Activated CD4-positive, alpha-beta T cell treated with anti-CD3 and anti-CD28 coated beads for 36 hours (primary cell): ENCODE data around the gene FAM151A. TPM values are rescaled to one million over a fixed set of nuclear protein-coding genes. Genes with fewer than 3 reads are reported as not detected.

Source experiments
- ATAC-seq: fragments of 200-7000 bp; cut with Tn5 transposase; one replicate; pipeline ENCODE4 v1.10.0; 2021; ENCODE audit warnings: mild to moderate bottlenecking, moderate library complexity
- CTCF ChIA-PET: fragments of 350-600 bp; sonication (Branson Sonifier 250); formaldehyde crosslinking; loops from one replicate; lab custom pipeline; 2021; ENCODE audit warnings: antibody characterized with exemption; lab: Charles Lee
- POLR2A ChIA-PET: fragments of 350-600 bp; sonication (Branson Sonifier 250); formaldehyde crosslinking; loops from one replicate; lab custom pipeline; 2021; ENCODE audit warnings: antibody characterized with exemption, inconsistent platforms; lab: Charles Lee
- DNase-seq: peaks from one replicate; pipeline ENCODE4 v3.0.0-alpha.2; 2020
- H3K27ac Mint-ChIP-seq: one replicate; pipeline ENCODE4 v1.8.0; 2021; ENCODE audit warnings: mixed read lengths
- H3K27me3 Mint-ChIP-seq: one replicate; pipeline ENCODE4 v1.8.0; 2021; ENCODE audit warnings: mixed read lengths
- H3K36me3 Mint-ChIP-seq: one replicate; pipeline ENCODE4 v1.8.0; 2021; ENCODE audit warnings: low read depth, mixed read lengths
- H3K4me1 Mint-ChIP-seq: one replicate; pipeline ENCODE4 v1.8.0; 2021; ENCODE audit warnings: mixed read lengths
- H3K4me3 Mint-ChIP-seq: one replicate; pipeline ENCODE4 v1.8.0; 2021; ENCODE audit warnings: mild to moderate bottlenecking, moderate library complexity, mixed read lengths
- H3K9me3 Mint-ChIP-seq: one replicate; pipeline ENCODE4 v1.8.0; 2021; ENCODE audit warnings: low read depth, mixed read lengths
- intact Hi-C, 2 experiments: fragments of 100-400 bp; cut with DNase I in 1 of 2; cut with micrococcal nuclease in 1 of 2; formaldehyde crosslinking; loops; one replicate each; pipeline versions ENCODE4 v1.14.2 to v1.15.1; 2022 to 2024; cut with DNase I, micrococcal nuclease
- total RNA-seq, 2 experiments: library from RNA; stranded (reverse); gene quantifications; one replicate each; pipeline ENCODE4 v1.2.3, GENCODE V29; 2021

FAM151A gene
- total RNA-seq, 2 experiments from 2014 or later, result not detected

GRCh38 chr1:54608566-54609230 lies 14.6 kb downstream of the FAM151A start:
- no peaks in the 10 kb centered on the region for H3K36me3 Mint-ChIP-seq
- H3K4me1 Mint-ChIP-seq, result peaks cover 14% of the 10 kb centered on the region
- intact Hi-C loops, result no loop called here
- H3K4me3 Mint-ChIP-seq, result no peak overlapping the region
- ATAC-seq, result no peak
- no peak overlapping the region for H3K27ac Mint-ChIP-seq
- no peaks in the 10 kb centered on the region for H3K27me3 Mint-ChIP-seq
- POLR2A ChIA-PET, result no interaction called here
- H3K9me3 Mint-ChIP-seq, result no peaks in the 10 kb centered on the region
- no peak for DNase-seq
- CTCF ChIA-PET, result no interaction called here

GRCh38 chr1:54607821-54608565 lies 15.3 kb downstream of the FAM151A start:
- no peak for DNase-seq
- Mint-ChIP-seq H3K27me3 (no peaks in the 10 kb centered on the region), H3K9me3 (no peaks in the 10 kb centered on the region), H3K27ac (no peak overlapping the region), H3K4me1 (peaks cover 14% of the 10 kb centered on the region), H3K36me3 (no peaks in the 10 kb centered on the region), H3K4me3 (no peak overlapping the region)
- no peak for ATAC-seq
- ChIA-PET POLR2A (no interaction called here), CTCF (no interaction called here)
- intact Hi-C loops, result no loop called here

- intact Hi-C loops, result no loop called here
- CTCF ChIA-PET, result no interaction called here
These were observed 16.4 kb downstream of the FAM151A start for GRCh38 chr1:54606990-54607325.

GRCh38 chr1:54606096-54606989 lies 17.0 kb downstream of the FAM151A start:
- intact Hi-C loops, result no loop called here
- CTCF ChIA-PET, result no interaction called here
- DNase-seq (no peak), ATAC-seq (no peak)
- POLR2A ChIA-PET, result no interaction called here
- Mint-ChIP-seq H3K27me3 (no peaks in the 10 kb centered on the region), H3K4me3 (no peak overlapping the region), H3K36me3 (no peaks in the 10 kb centered on the region), H3K27ac (no peak overlapping the region), H3K4me1 (peaks cover 14% of the 10 kb centered on the region), H3K9me3 (no peaks in the 10 kb centered on the region)

More at GRCh38 chr1:54606990-54607325, 16.4 kb downstream of the FAM151A start:
- peaks cover 14% of the 10 kb centered on the region for H3K4me1 Mint-ChIP-seq
- no peak for ATAC-seq
- H3K4me3 Mint-ChIP-seq, result no peak overlapping the region
- DNase-seq, result no peak
- no peaks in the 10 kb centered on the region for H3K36me3 Mint-ChIP-seq
- POLR2A ChIA-PET, result no interaction called here
- H3K9me3 Mint-ChIP-seq, result no peaks in the 10 kb centered on the region
- no peaks in the 10 kb centered on the region for H3K27me3 Mint-ChIP-seq
- no peak overlapping the region for H3K27ac Mint-ChIP-seq

GRCh38 chr1:54604572-54605370 lies 18.6 kb downstream of the FAM151A start:
- DNase-seq (peak; percentile 51), ATAC-seq (peak; percentile 86)
- intact Hi-C loops, result no loop called here
- peaks cover 14% of the 10 kb centered on the region for H3K4me1 Mint-ChIP-seq
- ChIA-PET CTCF (interaction anchor here (0.8 to 1.0 kb wide), 2 partner anchors 9 to 203 kb away, joined by 3 read pairs; no protein-coding TSS in a partner anchor), POLR2A (no interaction called here)
- no peaks in the 10 kb centered on the region for H3K27me3 Mint-ChIP-seq
- H3K36me3 Mint-ChIP-seq, result no peaks in the 10 kb centered on the region
- no peak overlapping the region for H3K4me3 Mint-ChIP-seq
- no peak overlapping the region for H3K27ac Mint-ChIP-seq
- H3K9me3 Mint-ChIP-seq, result no peaks in the 10 kb centered on the region

- Mint-ChIP-seq H3K4me3 (no peak overlapping the region), H3K9me3 (no peaks in the 10 kb centered on the region), H3K27me3 (no peaks in the 10 kb centered on the region), H3K36me3 (no peaks in the 10 kb centered on the region), H3K4me1 (peaks cover 14% of the 10 kb centered on the region), H3K27ac (no peak overlapping the region)
- ATAC-seq (no peak), DNase-seq (no peak)
- ChIA-PET CTCF (interaction anchor here (1.0 kb wide), 1 partner anchor 10 kb away, joined by 3 read pairs; no protein-coding TSS in a partner anchor), POLR2A (no interaction called here)
- intact Hi-C loops, result no loop called here
These were observed 19.3 kb downstream of the FAM151A start for GRCh38 chr1:54604051-54604450.

- Mint-ChIP-seq H3K4me1 (peaks cover 14% of the 10 kb centered on the region), H3K4me3 (no peak overlapping the region), H3K9me3 (no peaks in the 10 kb centered on the region), H3K27ac (no peak overlapping the region), H3K27me3 (no peaks in the 10 kb centered on the region), H3K36me3 (no peaks in the 10 kb centered on the region)
- intact Hi-C loops, result no loop called here
- ChIA-PET CTCF (no interaction called here), POLR2A (no interaction called here)
- no peak for ATAC-seq
- no peak for DNase-seq
These were observed 20.1 kb downstream of the FAM151A start for GRCh38 chr1:54603241-54603640.

- H3K4me1 Mint-ChIP-seq, result peaks cover 14% of the 10 kb centered on the region
- no peak for ATAC-seq
- ChIA-PET POLR2A (no interaction called here), CTCF (no interaction called here)
- no peaks in the 10 kb centered on the region for H3K9me3 Mint-ChIP-seq
- no peak overlapping the region for H3K27ac Mint-ChIP-seq
- intact Hi-C loops, result no loop called here
- H3K27me3 Mint-ChIP-seq, result no peaks in the 10 kb centered on the region
- H3K36me3 Mint-ChIP-seq, result no peaks in the 10 kb centered on the region
- no peak for DNase-seq
- no peak overlapping the region for H3K4me3 Mint-ChIP-seq
These were observed 20.8 kb downstream of the FAM151A start for GRCh38 chr1:54602554-54602953.

GRCh38 chr1:54601730-54602129 lies 21.6 kb downstream of the FAM151A start:
- H3K9me3 Mint-ChIP-seq, result no peaks in the 10 kb centered on the region
- ChIA-PET CTCF (no interaction called here), POLR2A (no interaction called here)
- no peaks in the 10 kb centered on the region for H3K27me3 Mint-ChIP-seq
- no peaks in the 10 kb centered on the region for H3K36me3 Mint-ChIP-seq
- DNase-seq (no peak), ATAC-seq (no peak)
- H3K27ac Mint-ChIP-seq, result no peak overlapping the region
- intact Hi-C loops, result no loop called here
- H3K4me1 Mint-ChIP-seq, result peaks cover 14% of the 10 kb centered on the region
- no peak overlapping the region for H3K4me3 Mint-ChIP-seq

GRCh38 chr1:54600947-54601721 lies 22.2 kb downstream of the FAM151A start:
- POLR2A ChIA-PET, result no interaction called here
- Mint-ChIP-seq H3K36me3 (no peaks in the 10 kb centered on the region), H3K4me1 (peaks cover 14% of the 10 kb centered on the region), H3K27me3 (no peaks in the 10 kb centered on the region), H3K9me3 (no peaks in the 10 kb centered on the region), H3K4me3 (no peak overlapping the region), H3K27ac (no peak overlapping the region)
- ATAC-seq (no peak), DNase-seq (no peak)
- CTCF ChIA-PET, result no interaction called here
- intact Hi-C loops, result no loop called here
